Mucosa of descending colon (tissue), 3 donors: Measurements from ENCODE around the gene F7. TPM values are rescaled to one million over a fixed set of nuclear protein-coding genes. Genes with fewer than 3 reads are reported as not detected.

Experiments
- ATAC-seq: fragments of 200-7000 bp; cut with Tn5 transposase; one replicate; pipeline ENCODE4 v1.9.1; 2020; ENCODE audit warnings: mild to moderate bottlenecking, moderate library complexity
- DNase-seq, 3 donors: peaks; one replicate each; pipeline ENCODE4 v3.0.0-alpha.2; 2020
- H3K36me3 ChIP-seq: fragments of 200-600 bp; one replicate; pipeline ENCODE4 v1.8.0; 2021; ENCODE audit warnings: low read depth, mild to moderate bottlenecking
- H3K4me1 ChIP-seq: fragments of 200-600 bp; one replicate; pipeline ENCODE4 v1.8.0; 2021; ENCODE audit warnings: low read depth, mild to moderate bottlenecking
- H3K4me3 ChIP-seq: fragments of 200-600 bp; one replicate; pipeline ENCODE4 v1.8.0; 2021; ENCODE audit warnings: mild to moderate bottlenecking
- H3K9me3 ChIP-seq: fragments of 200-600 bp; one replicate; pipeline ENCODE4 v1.8.0; 2021; ENCODE audit warnings: mild to moderate bottlenecking
- CTCF ChIP-seq: fragments of 200-600 bp; IDR thresholded peaks from one replicate; pipeline ENCODE4 v1.8.0; 2022; ENCODE audit warnings: antibody characterized with exemption, mild to moderate bottlenecking
- intact Hi-C, 2 donors: fragments of 100-400 bp; cut with DNase I in 1 of 2; cut with micrococcal nuclease in 1 of 2; formaldehyde crosslinking; loops; one replicate each; pipeline versions ENCODE4 v1.11.0 to v1.11.1; 2022; cut with DNase I, micrococcal nuclease
- total RNA-seq, 3 donors: library from RNA; stranded (reverse); fragmentation: NEBNext Ultra II Directional in 2 of 3; extraction: Animal tissue kit (Norgen Biotek cat#: 25700) in 2 of 3; gene quantifications; one replicate each; pipeline versions ENCODE4 v1.2.1 to v1.2.4, GENCODE V29; 2021 to 2023
- donor health status: DM: no; HTN: no; CAD: no; lungs with moderate emphysema.
- donor health status: DM: no; HTN: no; CAD: no.
- donor health status: DM: no; HTN: yes; CAD: no.

Gene F7
- total RNA-seq, 3 donors from 2014 or later, result 0.19 TPM; not detected in 2

DNA sequence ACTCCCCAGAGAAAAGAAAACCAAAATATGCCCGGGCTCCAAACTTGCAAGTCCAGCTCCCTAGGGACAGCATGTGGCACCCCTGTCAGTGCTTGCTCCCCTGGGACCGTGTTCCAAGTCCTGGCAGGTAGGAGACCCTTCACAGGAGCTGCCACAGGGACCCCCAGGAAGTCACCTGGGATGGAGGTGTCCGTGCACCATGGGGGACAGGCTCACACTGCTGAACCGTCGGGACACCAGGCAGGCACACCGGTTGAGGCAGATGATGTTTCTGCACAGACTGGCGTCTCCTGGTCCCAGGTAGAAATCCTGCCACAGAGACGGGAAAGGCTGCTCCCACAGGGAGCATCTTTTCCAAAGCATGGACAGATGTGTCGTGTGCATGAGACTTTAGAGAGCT lies 41.2 kb downstream of the F7 start:
- ATAC-seq (no peak), DNase-seq (no peak)
- Histone ChIP-seq H3K36me3 (no peaks in the 10 kb centered on the region), H3K4me3 (no peak overlapping the region), H3K9me3 (no peaks in the 10 kb centered on the region), H3K4me1 (no peaks in the 10 kb centered on the region)
- intact Hi-C loops, result no loop called here
- TF ChIP-seq CTCF, result no peak

DNA sequence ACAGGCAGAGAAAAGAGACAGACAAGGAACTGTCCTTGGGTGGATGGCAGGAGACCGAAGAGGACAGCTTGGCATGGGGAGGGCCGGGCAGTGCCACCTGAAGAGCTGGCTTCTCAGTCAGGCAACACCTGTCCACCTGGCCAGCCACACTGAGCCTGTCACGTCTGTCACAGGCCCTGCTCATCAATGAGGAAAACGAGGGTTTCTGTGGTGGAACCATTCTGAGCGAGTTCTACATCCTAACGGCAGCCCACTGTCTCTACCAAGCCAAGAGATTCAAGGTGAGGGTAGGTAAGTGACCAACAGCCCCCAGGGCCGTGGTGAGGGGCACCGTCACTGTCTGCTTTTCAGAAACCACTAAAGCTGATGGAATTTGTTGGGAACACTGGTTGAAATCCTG lies 41.6 kb downstream of the F7 start:
- Histone ChIP-seq H3K9me3 (no peaks in the 10 kb centered on the region), H3K4me1 (no peaks in the 10 kb centered on the region), H3K36me3 (no peaks in the 10 kb centered on the region), H3K4me3 (no peak overlapping the region)
- no peak for TF ChIP-seq CTCF
- DNase-seq (no peak), ATAC-seq (no peak)
- intact Hi-C loops, result no loop called here

DNA sequence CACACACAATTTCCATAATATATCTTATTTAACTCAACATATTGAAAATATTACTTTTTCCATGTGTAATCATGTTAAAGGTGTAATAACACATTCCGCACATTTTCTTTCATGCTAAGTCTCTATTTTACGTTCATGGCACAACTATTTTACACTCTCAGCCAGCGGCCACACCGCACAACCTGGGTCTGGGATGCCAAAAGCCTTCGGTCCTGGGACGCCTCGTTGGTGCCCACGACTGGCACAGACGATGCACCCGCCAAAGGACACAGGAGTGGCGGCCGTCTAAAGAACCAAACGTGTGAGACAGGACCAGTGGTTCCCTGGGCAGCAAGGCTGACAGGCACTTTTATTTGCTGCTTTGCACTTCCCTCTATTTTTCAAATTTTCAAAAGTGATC lies 42.8 kb downstream of the F7 start:
- no peak overlapping the region for H3K4me3 ChIP-seq
- DNase-seq (no peak), ATAC-seq (no peak)
- peaks cover 6% of the 10 kb centered on the region for H3K4me1 ChIP-seq
- no peaks in the 10 kb centered on the region for H3K36me3 ChIP-seq
- intact Hi-C loops, result no loop called here
- TF ChIP-seq CTCF, result no peak
- H3K9me3 ChIP-seq, result no peaks in the 10 kb centered on the region

DNA sequence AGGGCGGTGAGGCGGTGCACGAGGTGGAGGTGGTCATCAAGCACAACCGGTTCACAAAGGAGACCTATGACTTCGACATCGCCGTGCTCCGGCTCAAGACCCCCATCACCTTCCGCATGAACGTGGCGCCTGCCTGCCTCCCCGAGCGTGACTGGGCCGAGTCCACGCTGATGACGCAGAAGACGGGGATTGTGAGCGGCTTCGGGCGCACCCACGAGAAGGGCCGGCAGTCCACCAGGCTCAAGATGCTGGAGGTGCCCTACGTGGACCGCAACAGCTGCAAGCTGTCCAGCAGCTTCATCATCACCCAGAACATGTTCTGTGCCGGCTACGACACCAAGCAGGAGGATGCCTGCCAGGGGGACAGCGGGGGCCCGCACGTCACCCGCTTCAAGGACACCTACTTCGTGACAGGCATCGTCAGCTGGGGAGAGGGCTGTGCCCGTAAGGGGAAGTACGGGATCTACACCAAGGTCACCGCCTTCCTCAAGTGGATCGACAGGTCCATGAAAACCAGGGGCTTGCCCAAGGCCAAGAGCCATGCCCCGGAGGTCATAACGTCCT lies 43.4 kb downstream of the F7 start:
- no peak for ATAC-seq
- no peaks in the 10 kb centered on the region for H3K9me3 ChIP-seq
- H3K4me3 ChIP-seq, result no peak overlapping the region
- intact Hi-C loops, result no loop called here
- DNase-seq, result no peak
- no peaks in the 10 kb centered on the region for H3K36me3 ChIP-seq
- H3K4me1 ChIP-seq, result peaks cover 6% of the 10 kb centered on the region
- no peak for TF ChIP-seq CTCF

DNA sequence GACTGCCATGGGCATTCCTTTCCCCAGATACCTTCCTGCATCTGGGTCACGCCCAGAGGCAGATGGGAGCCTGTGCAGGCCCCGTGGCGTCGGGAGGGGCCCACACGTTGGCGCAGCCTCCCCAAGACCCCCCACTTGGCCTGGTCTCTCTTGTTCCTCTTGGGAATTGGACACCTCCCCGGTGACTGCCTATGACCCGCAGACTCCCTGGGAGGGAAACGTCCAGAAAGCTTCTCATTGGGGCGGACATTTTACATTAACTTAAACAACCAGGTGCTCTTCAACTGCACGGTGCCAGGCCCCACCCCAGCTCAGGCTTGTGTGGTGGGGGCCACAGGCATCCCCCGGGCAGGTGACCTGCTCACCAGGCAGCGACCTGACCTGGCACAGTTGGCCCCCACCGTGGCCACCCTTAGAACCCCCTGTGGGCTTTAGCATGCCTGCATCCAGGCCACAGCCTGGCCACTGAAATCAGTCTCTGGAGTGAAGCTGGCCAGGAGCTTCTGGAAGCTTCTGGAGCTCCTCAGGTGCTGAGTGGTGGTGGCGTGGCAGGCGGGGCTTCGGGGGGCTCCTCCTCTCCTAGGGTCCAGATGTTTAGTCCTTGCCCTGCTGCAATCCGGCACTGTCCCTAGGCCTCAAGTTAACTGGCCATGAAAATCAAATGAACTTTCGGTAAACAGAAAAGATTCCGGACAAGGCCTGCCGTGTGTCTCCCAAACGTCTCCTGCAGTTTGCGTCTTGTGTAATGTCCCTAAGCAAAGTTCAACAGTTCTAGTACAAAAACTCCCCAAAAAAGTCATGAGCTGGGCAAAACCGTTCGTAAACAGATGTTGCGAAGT lies 44.3 kb downstream of the F7 start:
- ATAC-seq, result no peak
- no peak for TF ChIP-seq CTCF
- peaks cover 9% of the 10 kb centered on the region for H3K4me1 ChIP-seq

More for the DNA sequence above, 44.3 kb downstream of the F7 start:
- intact Hi-C loops, result no loop called here
- Histone ChIP-seq H3K4me3 (no peak overlapping the region), H3K36me3 (no peaks in the 10 kb centered on the region), H3K9me3 (no peaks in the 10 kb centered on the region)
- DNase-seq, result no peak
